ENCODE data around the gene LRRK1. TPM values are rescaled to one million over a fixed set of nuclear protein-coding genes. Genes with fewer than 3 reads are reported as not detected.

The LRRK1 gene
- total RNA-seq, 1 experiment from 2014 or later, result 9.9 TPM

GRCh38 chr15:101001796-101002195 is 82.6 kb downstream of the LRRK1 start:
- DNase-seq (ENCODE audit: low read depth), result no peak

GRCh38 chr15:101003081-101003480 is 83.9 kb downstream of the LRRK1 start:
- DNase-seq (ENCODE audit: low read depth), result no peak

GRCh38 chr15:101003706-101004105 is 84.5 kb downstream of the LRRK1 start:
- DNase-seq (ENCODE audit: low read depth), result no peak

GRCh38 chr15:101004500-101004899 is 85.3 kb downstream of the LRRK1 start:
- DNase-seq (ENCODE audit: low read depth), result no peak

DNA sequence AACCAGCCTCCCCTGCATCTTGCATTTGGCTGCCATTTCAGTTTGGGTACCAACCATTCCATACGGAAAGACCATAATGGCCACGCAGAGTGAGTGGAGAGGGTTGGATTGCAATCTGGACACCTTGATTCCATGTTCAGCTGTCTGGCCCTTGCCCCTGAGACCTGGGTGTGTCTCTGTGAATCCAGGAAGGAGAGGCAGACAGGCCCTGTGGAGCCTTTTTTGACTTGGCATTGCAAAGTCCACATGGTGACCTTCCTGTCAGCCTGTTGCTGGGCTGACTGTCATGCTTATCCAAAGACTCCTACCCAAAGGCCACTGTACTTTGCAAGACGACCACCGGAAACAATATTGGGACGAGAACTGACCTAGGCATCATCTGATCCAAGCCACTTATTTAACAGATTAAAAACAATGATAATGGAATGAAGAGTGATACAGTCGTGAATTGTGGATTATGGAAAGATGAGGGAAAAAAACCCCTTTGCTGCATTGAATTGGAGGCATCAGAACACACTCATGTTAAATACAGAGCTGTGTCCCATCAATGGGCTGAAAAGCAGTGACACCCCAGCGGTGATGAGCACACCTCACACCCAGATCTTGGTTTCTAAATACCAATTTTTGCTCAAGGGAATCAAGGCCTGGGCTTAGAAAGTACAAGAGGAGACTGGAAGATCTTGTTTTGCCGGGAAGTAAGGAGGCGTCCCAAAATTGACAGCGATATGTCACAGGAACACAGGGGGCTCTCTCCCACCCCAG is 86.0 kb downstream of the LRRK1 start:
- DNase-seq (ENCODE audit: low read depth), result no peak

GRCh38 chr15:101006931-101007691 is 88.0 kb downstream of the LRRK1 start:
- DNase-seq (ENCODE audit: low read depth), result peak; percentile 71

DNA sequence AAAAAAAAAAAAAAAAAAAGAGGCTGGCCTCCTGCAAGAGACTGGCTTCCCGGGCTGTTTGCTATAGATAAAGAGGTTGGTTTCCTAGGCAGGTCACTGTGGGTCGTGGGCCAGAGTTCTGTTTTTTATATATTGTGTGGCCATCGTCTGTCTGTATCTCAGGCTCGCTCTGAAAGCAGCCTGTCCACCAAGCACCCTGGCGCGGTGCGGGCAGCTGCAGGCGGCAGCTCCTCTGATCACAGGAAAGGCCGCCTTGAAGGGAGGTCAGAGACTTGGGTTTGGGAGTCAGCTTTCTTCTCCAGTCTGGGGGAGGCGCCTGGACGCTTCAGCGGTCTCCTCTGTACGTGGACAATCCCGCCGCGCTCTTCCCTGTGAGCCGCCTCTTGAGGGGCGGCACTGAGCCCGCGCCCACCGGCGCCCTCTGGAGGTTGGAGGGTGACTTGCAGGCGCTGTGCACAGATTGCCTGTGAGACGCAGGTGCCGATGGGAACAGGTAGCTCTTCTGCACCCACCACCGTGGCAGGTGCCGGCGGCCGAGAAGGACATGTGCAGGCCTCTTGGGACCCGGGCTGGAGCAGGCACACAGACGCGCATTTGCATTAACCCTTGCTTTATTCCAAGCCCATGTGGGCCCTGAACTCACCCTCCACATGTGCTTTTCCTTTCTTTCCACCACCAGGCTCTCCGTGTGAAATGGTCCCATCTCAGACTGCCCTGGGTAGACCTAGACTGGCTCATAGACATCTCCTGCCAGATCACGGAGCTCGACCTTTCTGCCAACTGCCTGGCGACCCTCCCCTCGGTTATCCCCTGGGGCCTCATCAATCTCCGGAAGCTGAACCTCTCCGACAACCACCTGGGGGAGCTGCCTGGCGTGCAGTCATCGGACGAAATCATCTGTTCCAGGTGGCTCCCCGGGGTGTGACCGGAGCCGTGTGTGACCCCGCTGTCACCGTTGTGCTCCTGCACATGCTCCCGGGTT is 89.3 kb downstream of the LRRK1 start:
- peak; percentile 33 for DNase-seq (ENCODE audit: low read depth)

DNA sequence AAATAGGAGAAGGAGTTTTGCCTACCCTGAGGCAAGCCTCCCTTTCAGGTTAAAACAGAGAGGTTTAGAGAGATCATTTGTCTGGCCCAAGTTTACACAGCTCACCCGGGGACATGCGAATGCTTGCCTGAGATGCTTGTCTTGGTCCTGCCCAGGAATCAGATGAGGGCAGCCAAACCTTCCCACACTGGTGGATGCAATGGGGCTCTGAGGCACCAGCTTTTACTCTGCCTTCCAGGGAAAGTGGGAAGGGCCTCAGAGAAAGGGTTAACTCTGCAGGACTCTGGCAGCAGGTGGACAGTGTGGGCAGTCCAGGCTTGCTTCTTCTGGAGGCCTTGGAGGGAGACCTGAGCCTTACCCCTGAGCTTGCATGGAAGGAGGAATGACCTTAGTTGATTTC is 90.0 kb downstream of the LRRK1 start:
- DNase-seq (ENCODE audit: low read depth), result no peak

GRCh38 chr15:101010781-101011180 is 91.6 kb downstream of the LRRK1 start:
- DNase-seq (ENCODE audit: low read depth), result no peak

DNA sequence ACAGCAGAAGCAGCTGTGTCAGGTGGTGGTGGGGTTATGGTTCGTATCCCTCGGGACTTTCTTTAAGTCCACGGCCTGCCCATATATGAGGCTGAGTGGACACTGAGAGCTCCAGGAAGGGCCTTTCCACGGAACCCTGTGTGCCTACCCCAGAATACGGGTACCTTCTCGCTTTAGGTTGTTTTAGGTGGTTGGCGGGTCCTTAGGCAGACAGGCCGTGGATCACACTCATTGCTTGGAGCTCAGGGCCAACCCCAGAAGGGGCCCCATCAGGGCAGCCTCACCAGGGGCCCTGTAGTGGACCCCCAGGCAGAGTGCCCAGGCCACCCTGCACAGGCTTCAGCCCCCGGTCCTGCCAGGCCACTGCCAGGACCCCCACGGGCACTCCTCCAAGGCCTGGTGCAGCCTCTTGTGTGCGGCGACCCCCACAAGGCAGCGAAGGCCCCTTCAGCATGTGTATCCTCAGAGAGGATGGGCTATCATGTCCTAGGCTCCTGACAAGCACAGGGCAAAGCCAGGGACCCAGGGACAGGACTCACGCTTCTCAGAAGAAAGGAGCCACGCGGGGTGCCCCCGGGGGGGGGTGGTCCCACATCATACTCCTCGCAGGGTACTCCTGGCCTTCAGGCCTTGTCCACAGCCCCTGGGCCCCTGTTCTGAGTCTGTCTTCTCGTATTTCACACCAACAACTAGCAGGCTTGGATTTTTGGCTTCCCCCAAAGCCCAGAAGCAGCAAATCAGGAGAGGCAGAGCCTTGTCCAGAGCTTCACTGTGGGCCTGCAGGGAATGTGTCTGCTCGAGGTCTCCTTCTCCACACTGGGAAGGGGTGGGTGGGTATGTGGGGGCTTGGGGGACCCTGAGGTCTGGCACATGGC is 93.4 kb downstream of the LRRK1 start:
- DNase-seq (ENCODE audit: low read depth), result no peak

DNA sequence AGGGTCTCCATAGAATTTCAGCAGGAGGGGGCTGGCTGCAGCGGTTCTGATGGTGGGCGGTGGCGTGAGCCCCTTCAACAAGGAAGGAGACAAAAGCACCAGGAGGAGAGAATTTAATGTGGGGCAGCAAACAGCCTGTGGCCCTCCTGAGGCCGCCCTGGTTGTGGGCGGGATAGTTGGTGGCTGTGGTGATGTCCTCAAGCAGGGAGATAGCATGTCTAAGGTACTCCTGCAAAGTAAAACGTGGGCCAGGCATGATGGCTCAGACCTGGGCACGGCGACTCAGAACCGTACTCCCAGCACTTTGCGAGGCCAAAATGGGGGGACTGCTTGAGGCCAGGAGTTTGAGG is 94.0 kb downstream of the LRRK1 start:
- DNase-seq (ENCODE audit: low read depth), result no peak

- no peak for DNase-seq (ENCODE audit: low read depth)
Observed at GRCh38 chr15:101013769-101014675, 94.9 kb downstream of the LRRK1 start.

- DNase-seq (ENCODE audit: low read depth), result peak; percentile 56
Observed at GRCh38 chr15:101014921-101015841, 96.0 kb downstream of the LRRK1 start.

DNA sequence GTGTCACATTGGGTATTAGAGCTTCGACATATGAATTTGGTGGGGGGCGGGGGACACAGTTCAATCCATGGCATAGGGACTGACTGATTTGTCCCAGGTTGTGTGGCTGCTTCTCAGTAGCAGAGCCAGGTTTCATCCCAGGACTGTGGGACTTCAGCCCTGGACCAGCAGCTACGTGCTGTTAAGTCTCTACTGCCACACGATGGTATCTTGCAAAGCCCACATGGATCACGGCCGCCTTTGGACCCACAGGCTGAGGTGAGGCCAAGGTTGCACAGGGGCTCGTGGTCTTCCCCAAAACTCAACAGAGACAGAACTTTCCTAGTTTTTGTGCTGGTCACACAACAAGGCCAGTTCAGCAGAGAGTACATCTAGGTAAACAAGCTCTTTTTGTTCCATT is 97.4 kb downstream of the LRRK1 start:
- DNase-seq (ENCODE audit: low read depth), result no peak

GRCh38 chr15:101017093-101017754 is 98.1 kb downstream of the LRRK1 start:
- peak; percentile 28 for DNase-seq (ENCODE audit: low read depth)

DNA sequence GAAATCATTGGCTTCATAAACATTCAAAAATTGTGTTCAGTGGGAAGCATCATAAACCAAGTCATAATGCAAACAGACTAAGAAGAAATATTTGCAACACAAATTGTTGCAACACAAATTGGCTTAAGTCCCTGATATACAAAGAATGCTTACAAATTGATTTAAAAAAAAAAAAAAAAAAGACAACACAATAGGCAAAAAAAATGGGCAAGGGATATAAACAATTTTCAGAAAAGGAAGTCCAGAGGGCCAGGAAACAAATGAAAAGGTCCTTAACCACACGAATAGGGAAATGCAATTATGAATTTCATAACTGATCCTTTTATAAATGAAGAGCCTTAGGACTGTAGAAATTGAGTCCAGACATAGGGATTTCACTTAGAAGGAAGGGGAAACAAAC is 98.9 kb downstream of the LRRK1 start:
- no peak for DNase-seq (ENCODE audit: low read depth)

DNA sequence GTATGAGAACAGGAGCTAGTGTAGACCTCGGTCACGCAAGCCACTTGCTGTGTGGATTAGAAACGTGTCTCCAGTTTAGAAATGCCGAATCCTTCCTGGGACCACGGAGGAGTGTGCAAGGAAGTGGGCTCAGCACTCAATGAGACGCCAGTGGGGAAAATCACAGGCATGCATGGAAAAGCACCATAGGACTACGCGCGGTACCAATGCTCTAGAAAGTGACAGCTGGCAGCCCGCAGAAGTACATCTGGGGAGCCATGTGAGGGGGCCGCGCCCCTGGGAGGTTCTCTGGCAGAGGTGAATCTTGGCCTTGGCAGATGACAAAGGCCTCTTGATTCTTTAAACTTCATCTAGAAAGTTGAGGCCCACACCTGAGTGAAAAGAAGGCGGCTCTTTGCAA is 99.3 kb downstream of the LRRK1 start:
- no peak for DNase-seq (ENCODE audit: low read depth)

DNA sequence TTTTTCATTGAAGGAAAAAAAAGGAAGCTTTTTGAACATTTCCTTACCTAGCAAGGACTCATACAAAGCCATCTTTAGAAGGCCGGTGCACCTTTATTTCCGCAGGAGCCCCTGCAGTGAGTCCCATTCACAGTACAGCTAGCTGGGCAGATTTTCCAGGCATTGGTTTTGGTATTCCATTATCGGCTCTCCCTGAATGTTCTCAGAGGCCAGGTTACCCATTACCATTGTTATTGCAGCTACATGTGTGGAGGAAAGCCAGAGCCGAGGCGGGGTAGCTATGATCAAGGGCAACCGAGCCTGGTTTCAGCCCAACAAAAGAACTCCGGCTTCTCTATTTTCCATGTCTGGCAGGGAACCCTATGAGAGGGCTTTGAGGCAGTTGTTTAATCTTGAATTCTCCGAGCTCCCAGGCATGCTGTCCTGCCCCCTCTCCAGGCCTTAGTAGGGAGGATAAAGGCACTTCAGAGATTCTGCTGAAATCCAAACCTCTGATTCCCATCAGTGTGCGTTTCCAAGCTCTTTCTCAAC is 100.3 kb downstream of the LRRK1 start:
- no peak for DNase-seq (ENCODE audit: low read depth)
